NCI-H2107 treated with DMSO at 0.1 percent for 48 hours (cell line): ENCODE data around the gene CDH6.
A peak's percentile ranks its signal among the peaks of the same experiment; 100 is the strongest.

Experiments
- DNase-seq: peaks from one replicate; lab custom pipeline; 2025; ENCODE audit not compliant: unreplicated experiment; lab: John Stamatoyannopoulos, UW

The CDH6 gene

GRCh38 chr5:31244921-31245320 is 51.4 kb downstream of the CDH6 start:
- DNase-seq: no peak

GRCh38 chr5:31247381-31247780 is 53.9 kb downstream of the CDH6 start:
- DNase-seq: no peak

GRCh38 chr5:31250201-31250600 is 56.7 kb downstream of the CDH6 start:
- DNase-seq: no peak

DNA sequence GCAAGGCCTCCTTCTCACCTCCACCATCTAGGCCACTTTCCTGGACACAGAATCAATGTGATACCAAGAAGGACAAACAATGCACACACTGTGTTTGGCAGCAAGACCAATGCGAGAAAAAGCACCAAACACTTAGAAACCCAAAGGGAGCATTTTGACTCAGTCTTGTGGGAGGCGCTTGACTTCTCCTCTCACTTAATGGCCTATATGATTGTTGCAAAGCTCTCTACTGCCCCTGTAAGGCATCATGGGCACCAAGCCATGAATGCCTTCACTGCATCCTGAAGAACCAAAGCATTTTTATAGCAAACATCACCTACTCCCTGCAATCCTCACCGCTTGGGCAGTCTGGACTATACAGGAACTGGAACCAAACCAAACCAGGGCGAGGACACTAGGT is 57.5 kb downstream of the CDH6 start:
- DNase-seq: no peak

GRCh38 chr5:31255041-31255440 is 61.6 kb downstream of the CDH6 start:
- no peak for DNase-seq

DNA sequence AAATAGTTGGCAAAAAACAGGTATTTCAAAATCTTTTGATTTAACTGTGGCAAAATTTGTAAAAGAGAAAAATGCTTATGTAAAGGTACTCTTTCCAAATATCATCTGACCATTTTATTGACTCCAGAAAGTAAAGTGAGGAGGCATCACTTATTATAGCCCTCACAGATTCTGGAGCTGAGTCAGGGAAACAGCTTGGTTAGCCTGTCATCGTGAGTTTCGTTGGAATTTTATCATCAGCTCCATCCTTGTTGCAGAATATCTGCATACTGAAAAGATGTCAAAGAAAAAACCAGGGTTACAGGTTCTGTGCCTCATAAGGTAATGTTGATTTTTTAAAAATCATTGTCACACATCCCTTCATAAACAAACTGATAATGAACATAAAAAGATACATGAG is 74.8 kb downstream of the CDH6 start:
- no peak for DNase-seq

DNA sequence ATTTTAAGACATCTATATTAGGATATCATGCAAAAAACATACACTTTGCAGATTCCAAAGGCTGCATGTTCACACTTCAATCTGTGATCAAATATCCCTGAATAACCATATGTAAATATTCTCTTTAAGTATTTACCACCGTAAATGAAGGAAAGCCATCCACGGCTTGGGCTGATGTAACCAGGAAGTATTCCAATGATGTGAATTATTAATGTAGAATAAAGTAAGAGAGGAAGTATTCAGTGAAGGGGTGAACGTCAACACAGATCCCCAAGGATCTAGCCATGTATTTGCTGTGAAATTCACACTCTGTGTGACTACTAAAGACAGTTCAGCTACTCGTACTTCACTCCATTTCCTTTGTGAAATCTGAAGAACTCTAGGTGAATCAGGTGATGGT is 75.2 kb downstream of the CDH6 start:
- DNase-seq: no peak

GRCh38 chr5:31269259-31269658 is 75.8 kb downstream of the CDH6 start:
- no peak for DNase-seq

DNA sequence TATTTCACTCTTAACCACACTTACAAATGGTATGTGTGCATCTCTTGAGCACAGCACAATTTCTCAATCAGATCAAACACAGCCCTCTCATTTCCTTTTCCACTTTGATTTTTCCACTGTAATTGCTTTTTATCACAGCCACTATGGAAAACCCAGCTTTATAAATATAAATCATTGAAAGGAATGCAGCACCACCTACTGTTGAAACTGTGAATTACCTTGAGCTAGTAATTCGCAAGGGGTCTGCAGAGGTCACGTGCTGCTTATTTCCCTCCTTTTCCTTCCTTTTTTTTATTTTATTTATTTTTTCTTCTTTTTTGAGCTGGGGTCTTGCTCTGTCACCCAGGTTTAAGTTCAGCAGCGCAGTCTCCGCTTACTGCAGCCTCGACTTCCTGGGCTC is 76.9 kb downstream of the CDH6 start:
- peak; percentile 1 for DNase-seq

- DNase-seq: no peak
Observed at GRCh38 chr5:31271567-31271966, 78.1 kb downstream of the CDH6 start.

DNA sequence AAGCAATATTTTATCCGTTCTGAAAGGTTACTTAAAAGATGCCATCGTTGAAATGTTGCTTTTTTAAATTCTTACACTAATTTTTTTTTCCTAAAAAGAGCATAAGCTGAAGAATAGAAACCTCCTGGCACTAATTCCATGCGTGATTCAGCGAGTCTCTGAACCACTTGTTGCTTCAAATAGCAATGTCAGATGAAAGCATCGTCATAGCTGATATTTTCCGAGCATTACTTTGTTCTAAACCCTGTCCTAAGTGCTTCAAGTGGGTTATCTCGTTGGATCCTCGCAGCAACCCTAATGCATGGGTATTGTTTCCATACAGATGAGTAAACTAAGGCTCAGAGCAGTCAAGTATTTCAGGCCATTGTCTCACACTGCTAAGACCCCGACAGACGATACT is 79.7 kb downstream of the CDH6 start:
- DNase-seq: no peak

- no peak for DNase-seq
Observed at GRCh38 chr5:31273631-31274378, 80.3 kb downstream of the CDH6 start.

DNA sequence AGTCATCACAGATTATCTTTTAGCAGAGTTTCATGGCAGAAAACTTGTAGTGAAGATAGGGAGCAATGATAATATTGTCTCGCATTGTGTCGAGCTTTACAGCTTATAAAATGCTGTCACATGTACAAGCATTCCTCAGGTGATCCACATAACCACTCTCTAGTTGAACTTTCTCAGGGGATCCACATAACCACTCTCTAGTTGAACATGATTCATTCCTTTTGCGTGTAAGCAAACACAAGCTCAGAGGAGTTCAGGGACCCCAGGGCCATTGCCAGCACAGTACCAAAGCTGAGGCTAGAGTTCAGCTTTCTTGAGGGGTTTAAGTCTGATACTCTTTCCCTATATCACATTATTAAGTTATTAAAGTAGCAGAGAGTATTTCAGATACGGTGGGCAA is 86.7 kb downstream of the CDH6 start:
- DNase-seq: no peak

GRCh38 chr5:31283326-31283725 is 89.8 kb downstream of the CDH6 start:
- DNase-seq: no peak

GRCh38 chr5:31285025-31285424 is 91.5 kb downstream of the CDH6 start:
- DNase-seq: no peak

DNA sequence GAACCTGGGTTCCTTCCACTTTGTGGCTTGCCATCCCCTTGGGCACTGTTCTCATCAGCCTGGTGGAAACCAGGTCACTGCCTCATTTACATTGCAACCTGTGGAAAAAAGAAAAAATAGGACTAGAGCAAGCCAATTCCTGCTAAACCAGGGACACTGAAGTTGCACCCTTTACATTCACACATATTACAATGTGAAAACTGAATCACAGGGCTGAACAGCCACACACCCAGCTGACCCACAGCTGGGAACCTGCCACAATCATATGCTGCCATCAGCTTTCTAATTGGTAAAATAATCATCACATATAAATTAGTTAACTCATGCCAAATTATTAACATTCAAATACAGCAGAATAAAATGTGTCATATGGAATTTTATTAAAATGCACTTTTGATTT is 94.5 kb downstream of the CDH6 start:
- DNase-seq: no peak

- DNase-seq: no peak
Observed at GRCh38 chr5:31289429-31289828, 95.9 kb downstream of the CDH6 start.

DNA sequence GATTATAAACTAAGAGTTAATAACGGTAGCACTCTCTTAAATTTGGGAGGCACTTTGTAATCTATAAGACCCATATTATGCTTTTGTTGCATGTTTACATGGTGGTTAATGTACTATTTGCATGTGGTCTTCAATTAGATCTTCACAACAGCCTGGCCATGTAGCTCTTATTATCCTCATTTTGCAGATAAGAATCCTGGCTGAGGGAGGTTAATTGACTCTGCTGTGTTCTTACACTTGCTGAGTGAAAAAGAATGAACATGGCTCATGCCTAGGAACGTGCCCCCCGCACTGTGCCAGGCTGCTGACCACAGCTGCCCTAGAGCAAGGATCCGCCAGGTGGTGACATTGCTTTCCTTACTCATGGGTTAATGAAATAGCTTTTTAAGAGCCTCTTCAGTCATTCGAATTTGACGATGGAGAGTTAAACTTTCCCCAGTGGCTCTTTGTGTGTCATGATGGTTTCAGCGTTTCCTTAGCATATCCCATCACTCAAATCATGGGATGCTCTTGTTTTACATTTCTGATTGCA is 97.9 kb downstream of the CDH6 start:
- DNase-seq: no peak

GRCh38 chr5:31300501-31300900 is 107.0 kb downstream of the CDH6 start:
- no peak for DNase-seq

- DNase-seq: no peak
Observed at GRCh38 chr5:31301833-31302232, 108.3 kb downstream of the CDH6 start.

DNA sequence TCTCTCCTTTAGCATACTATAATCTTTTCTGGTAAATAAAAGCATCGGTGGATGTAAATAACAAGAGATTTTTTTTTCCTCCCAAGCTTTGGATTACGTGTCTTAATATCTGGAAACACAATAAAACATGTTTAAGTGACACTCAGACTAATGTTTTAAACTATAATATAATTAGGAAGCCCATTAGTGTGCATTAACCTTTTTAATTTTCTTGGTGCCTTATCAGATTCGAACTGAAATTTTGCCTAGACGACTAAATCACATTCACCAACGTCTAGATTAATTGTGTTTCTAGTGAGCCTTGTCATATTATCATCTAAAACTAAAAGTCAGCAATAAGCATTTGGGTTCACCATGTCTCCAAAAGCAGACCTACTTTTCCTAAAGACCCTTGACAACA is 110.2 kb downstream of the CDH6 start:
- DNase-seq: no peak

DNA sequence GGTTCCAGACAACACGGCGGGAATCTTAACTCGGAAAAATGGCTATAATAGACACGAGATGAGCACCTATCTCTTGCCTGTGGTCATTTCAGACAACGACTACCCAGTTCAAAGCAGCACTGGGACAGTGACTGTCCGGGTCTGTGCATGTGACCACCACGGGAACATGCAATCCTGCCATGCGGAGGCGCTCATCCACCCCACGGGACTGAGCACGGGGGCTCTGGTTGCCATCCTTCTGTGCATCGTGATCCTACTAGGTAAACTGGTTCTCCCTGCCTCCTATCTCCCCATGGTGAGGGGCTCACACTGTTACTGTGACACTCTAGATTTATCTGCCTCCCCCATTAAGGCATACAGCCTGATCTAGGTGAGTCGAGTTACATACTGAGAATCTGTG is 124.2 kb downstream of the CDH6 start:
- no peak for DNase-seq

- no peak for DNase-seq
Observed at GRCh38 chr5:31319335-31319734, 125.8 kb downstream of the CDH6 start.
